WTC11 (cell line): ENCODE data around the gene KRT85. TPM values are rescaled to one million over a fixed set of nuclear protein-coding genes. Genes with fewer than 3 reads are reported as not detected.

Experiments
- ATAC-seq: fragments of 200-7000 bp; cut with Tn5 transposase; 2 replicates; pipeline ENCODE4 v1.10.0; 2021; ENCODE audit warnings: mild to moderate bottlenecking, moderate library complexity
- CTCF ChIA-PET: fragments of 300-600 bp; sonication (Branson Sonifier 250); formaldehyde crosslinking; loops from one replicate; lab custom pipeline; 2021; ENCODE audit warnings: antibody characterized with exemption; lab: Charles Lee
- POLR2A ChIA-PET: fragments of 350-600 bp; sonication (Branson Sonifier 250); formaldehyde crosslinking; loops from one replicate; lab custom pipeline; 2021; ENCODE audit warnings: antibody characterized with exemption; lab: Charles Lee
- DNase-seq: peaks from one replicate; pipeline ENCODE4 v3.0.0; 2021; ENCODE audit warnings: low spot score
- H3K27ac Mint-ChIP-seq: 2 replicates; pipeline ENCODE4 v1.8.0; 2021; ENCODE audit warnings: mixed read lengths
- H3K27me3 Mint-ChIP-seq: 2 replicates; pipeline ENCODE4 v1.8.0; 2021; ENCODE audit warnings: low read depth, mild to moderate bottlenecking, moderate library complexity, mixed read lengths
- H3K36me3 Mint-ChIP-seq: 2 replicates; pipeline ENCODE4 v1.8.0; 2021; ENCODE audit warnings: mixed read lengths
- H3K4me1 Mint-ChIP-seq: 2 replicates; pipeline ENCODE4 v1.8.0; 2022; ENCODE audit warnings: mixed read lengths
- H3K4me3 Mint-ChIP-seq: 2 replicates; pipeline ENCODE4 v1.8.0; 2021; ENCODE audit warnings: mild to moderate bottlenecking, moderate library complexity, mixed read lengths
- H3K9me3 Mint-ChIP-seq: 2 replicates; pipeline ENCODE4 v1.8.0; 2021; ENCODE audit warnings: mixed read lengths
- ARID4B ChIP-seq: sonication (generic); formaldehyde crosslinking; IDR thresholded peaks from 2 replicates; pipeline ENCODE4 v1.8.0; 2023; ENCODE audit warnings: missing genetic modification reagents, mild to moderate bottlenecking, borderline replicate concordance
- ATF1 ChIP-seq: sonication (generic); formaldehyde crosslinking; IDR thresholded peaks from 2 replicates; pipeline ENCODE4 v1.8.1; 2023; ENCODE audit warnings: mild to moderate bottlenecking, moderate library complexity, missing genetic modification reagents
- E2F1 ChIP-seq: sonication (generic); formaldehyde crosslinking; IDR thresholded peaks from 2 replicates; pipeline ENCODE4 v1.8.0; 2022; ENCODE audit warnings: mild to moderate bottlenecking, missing genetic modification reagents
- JAZF1 ChIP-seq: fragments of 250-450 bp; sonication (Bioruptor Pico); IDR thresholded peaks from 2 replicates; pipeline ENCODE4 v1.9.0; 2021; ENCODE audit warnings: moderate library complexity, mild to moderate bottlenecking, inconsistent platforms
- MYBL2 ChIP-seq: sonication (generic); formaldehyde crosslinking; IDR thresholded peaks from 2 replicates; pipeline ENCODE4 v1.8.1; 2023; ENCODE audit warnings: mild to moderate bottlenecking, moderate library complexity, missing genetic modification reagents
- RORB ChIP-seq: fragments of 250-450 bp; sonication (Bioruptor Pico); IDR thresholded peaks from 2 replicates; pipeline ENCODE4 v1.9.0; 2021; ENCODE audit warnings: mild to moderate bottlenecking
- SOX15 ChIP-seq: fragments of 250-450 bp; sonication (Bioruptor Pico); IDR thresholded peaks from 2 replicates; pipeline ENCODE4 v1.9.0; 2021; ENCODE audit warnings: mild to moderate bottlenecking
- total RNA-seq: library from RNA; stranded (reverse); gene quantifications from 3 replicates; pipeline ENCODE4 v1.2.3, GENCODE V29; 2021
- TF ChIP-seq, protein P1 (sequence below): fragments of 200-600 bp; IDR thresholded peaks from 2 replicates; pipeline ENCODE4 v1.8.0; 2022; ENCODE audit warnings: antibody characterized with exemption
- TF ChIP-seq, protein P2 (sequence below): sonication (generic); formaldehyde crosslinking; conservative IDR thresholded peaks from 2 replicates; pipeline ENCODE4 v1.8.1; 2022; ENCODE audit warnings: mild to moderate bottlenecking, missing genetic modification reagents
- TF ChIP-seq, protein P3 (sequence below): sonication (generic); formaldehyde crosslinking; IDR thresholded peaks from 2 replicates; pipeline ENCODE4 v1.8.0; 2022; ENCODE audit warnings: mild to moderate bottlenecking, missing genetic modification reagents
- TF ChIP-seq, protein P4 (sequence below): fragments of 250-450 bp; sonication (Bioruptor Pico); IDR thresholded peaks from 2 replicates; pipeline ENCODE4 v1.8.0; 2021; ENCODE audit warnings: mild to moderate bottlenecking
- TF ChIP-seq, protein P5 (sequence below): fragments of 250-450 bp; sonication (Bioruptor Pico); conservative IDR thresholded peaks from 2 replicates; pipeline ENCODE4 v1.9.0; 2021; ENCODE audit warnings: mild to moderate bottlenecking

KRT85 gene
- total RNA-seq, 1 experiment from 2014 or later: not detected

DNA sequence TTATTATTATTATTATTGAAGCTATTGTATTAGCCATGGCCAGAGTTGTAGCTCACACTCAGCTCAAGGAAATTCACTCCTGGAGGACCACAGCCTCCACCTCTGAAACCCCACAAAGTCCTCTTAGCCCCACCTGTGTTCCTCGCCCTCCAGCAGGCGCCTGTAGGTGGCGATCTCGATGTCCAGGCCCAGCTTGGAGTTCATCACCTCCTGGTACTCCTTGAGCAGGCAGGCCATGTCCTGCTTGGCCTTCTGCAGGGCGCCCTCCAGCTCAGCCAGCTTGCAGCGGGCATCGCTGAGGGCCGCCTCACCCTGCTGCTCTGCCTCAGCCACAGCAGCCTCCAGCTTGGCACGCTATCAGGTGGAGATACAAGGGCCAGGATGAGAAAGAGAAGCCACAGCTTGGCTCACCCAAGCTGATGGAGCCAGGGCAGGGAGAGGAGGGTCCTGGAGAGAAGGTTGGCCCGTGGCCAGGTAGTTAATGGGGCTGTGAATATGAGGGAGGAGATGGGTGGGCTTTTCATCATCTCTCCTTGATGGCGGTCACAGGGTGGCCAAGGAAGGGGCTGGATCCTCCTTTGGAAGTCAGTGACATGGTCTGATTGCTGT is 5.1 kb downstream of the KRT85 start (continued):
- TF ChIP-seq, protein P1, sequence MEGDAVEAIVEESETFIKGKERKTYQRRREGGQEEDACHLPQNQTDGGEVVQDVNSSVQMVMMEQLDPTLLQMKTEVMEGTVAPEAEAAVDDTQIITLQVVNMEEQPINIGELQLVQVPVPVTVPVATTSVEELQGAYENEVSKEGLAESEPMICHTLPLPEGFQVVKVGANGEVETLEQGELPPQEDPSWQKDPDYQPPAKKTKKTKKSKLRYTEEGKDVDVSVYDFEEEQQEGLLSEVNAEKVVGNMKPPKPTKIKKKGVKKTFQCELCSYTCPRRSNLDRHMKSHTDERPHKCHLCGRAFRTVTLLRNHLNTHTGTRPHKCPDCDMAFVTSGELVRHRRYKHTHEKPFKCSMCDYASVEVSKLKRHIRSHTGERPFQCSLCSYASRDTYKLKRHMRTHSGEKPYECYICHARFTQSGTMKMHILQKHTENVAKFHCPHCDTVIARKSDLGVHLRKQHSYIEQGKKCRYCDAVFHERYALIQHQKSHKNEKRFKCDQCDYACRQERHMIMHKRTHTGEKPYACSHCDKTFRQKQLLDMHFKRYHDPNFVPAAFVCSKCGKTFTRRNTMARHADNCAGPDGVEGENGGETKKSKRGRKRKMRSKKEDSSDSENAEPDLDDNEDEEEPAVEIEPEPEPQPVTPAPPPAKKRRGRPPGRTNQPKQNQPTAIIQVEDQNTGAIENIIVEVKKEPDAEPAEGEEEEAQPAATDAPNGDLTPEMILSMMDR: peak; percentile 31; the same call in 1 of the 2 replicates
- TF ChIP-seq E2F1 (CRISPR knock-in tag): no peak

GRCh38 chr12:52361553-52361952 is 5.7 kb downstream of the KRT85 start:
- Mint-ChIP-seq H3K36me3 (no peaks in the 10 kb centered on the region), H3K9me3 (no peaks in the 10 kb centered on the region), H3K27me3 (no peaks in the 10 kb centered on the region), H3K27ac (no peak overlapping the region), H3K4me3 (no peak overlapping the region), H3K4me1 (peaks cover 15% of the 10 kb centered on the region; the same call in 1 of the 2 replicates)
- ATAC-seq (no peak), DNase-seq (no peak)
- ChIA-PET CTCF (interaction anchor here (0.7 to 2.6 kb wide), 42 partner anchors 9 to 518 kb away, joined by 3 to 19 read pairs (median 4); partner anchors contain the start of genes KRT5 and KRT83), POLR2A (no interaction called here)
- TF ChIP-seq, protein P2, sequence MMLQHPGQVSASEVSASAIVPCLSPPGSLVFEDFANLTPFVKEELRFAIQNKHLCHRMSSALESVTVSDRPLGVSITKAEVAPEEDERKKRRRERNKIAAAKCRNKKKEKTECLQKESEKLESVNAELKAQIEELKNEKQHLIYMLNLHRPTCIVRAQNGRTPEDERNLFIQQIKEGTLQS (CRISPR knock-in tag): no peak
- TF ChIP-seq, protein P3, sequence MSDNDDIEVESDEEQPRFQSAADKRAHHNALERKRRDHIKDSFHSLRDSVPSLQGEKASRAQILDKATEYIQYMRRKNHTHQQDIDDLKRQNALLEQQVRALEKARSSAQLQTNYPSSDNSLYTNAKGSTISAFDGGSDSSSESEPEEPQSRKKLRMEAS (CRISPR knock-in tag): no peak
- TF ChIP-seq ATF1 (no peak), JAZF1 (no peak), ARID4B (no peak), RORB (CRISPR knock-in tag) (no peak), SOX15 (CRISPR knock-in tag) (no peak)
- TF ChIP-seq, protein P4, sequence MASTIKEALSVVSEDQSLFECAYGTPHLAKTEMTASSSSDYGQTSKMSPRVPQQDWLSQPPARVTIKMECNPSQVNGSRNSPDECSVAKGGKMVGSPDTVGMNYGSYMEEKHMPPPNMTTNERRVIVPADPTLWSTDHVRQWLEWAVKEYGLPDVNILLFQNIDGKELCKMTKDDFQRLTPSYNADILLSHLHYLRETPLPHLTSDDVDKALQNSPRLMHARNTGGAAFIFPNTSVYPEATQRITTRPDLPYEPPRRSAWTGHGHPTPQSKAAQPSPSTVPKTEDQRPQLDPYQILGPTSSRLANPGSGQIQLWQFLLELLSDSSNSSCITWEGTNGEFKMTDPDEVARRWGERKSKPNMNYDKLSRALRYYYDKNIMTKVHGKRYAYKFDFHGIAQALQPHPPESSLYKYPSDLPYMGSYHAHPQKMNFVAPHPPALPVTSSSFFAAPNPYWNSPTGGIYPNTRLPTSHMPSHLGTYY: no peak

- Mint-ChIP-seq H3K9me3 (no peaks in the 10 kb centered on the region), H3K27ac (no peak overlapping the region), H3K36me3 (no peaks in the 10 kb centered on the region), H3K4me3 (no peak overlapping the region), H3K27me3 (no peaks in the 10 kb centered on the region), H3K4me1 (peaks cover 15% of the 10 kb centered on the region; the same call in 1 of the 2 replicates)
- ChIA-PET CTCF (interaction anchor here (0.8 to 2.6 kb wide), 15 partner anchors 8 to 519 kb away, joined by 3 to 12 read pairs (median 4); partner anchors contain the start of gene KRT5), POLR2A (no interaction called here)
- ATAC-seq (no peak), DNase-seq (no peak)
- TF ChIP-seq, protein P5, sequence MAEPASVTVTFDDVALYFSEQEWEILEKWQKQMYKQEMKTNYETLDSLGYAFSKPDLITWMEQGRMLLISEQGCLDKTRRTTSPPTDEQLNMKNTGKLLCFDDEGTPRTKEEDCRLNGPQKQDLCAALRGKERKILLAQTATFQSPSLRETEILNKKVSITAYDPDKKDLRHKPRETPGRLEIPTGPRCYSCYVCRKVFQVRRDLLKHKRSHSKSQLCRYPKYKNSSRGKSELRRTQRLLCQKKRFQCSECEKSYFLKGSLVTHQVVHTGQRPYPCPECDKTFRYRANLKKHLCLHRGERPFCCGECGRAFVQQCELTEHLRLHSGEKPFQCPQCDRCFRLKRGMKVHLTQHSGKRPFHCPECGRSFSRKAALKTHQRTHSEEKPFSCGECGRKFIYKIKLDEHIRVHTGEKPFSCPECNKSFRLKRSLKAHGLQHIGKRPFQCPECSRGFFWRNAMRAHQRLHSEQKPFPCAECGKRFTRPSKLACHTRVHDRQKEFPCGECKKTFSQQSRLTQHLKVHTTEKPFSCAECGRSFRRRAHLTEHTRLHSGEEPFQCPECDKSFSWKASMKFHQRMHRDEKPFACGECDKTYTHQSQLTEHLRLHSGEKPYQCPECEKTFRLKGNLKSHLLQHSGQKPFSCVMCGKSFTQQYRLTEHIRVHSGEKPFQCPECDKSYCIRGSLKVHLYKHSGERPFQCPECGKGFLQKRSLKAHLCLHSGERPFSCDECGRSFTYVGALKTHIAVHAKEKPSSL (CRISPR knock-in tag): no peak
- TF ChIP-seq ARID4B (no peak), MYBL2 (CRISPR knock-in tag) (no peak)
- TF ChIP-seq, protein P3 (CRISPR knock-in tag): no peak
Measured at GRCh38 chr12:52360663-52361271, 6.5 kb downstream of the KRT85 start.
